ENCODE results near the gene GABRB3.

Gene GABRB3

GRCh38 chr15:26628879-26629529 is 143.9 kb downstream of the GABRB3 start:
- no peak for DNase-seq (ENCODE audit: low read depth)

- DNase-seq (ENCODE audit: low read depth): no peak
Observed at GRCh38 chr15:26628071-26628470, 144.8 kb downstream of the GABRB3 start.

GRCh38 chr15:26624128-26624527 is 148.7 kb downstream of the GABRB3 start:
- no peak for DNase-seq (ENCODE audit: low read depth)

- DNase-seq (ENCODE audit: low read depth): no peak
Observed at GRCh38 chr15:26623071-26623470, 149.8 kb downstream of the GABRB3 start.

- DNase-seq (ENCODE audit: low read depth): no peak
Observed at GRCh38 chr15:26621816-26622215, 151.1 kb downstream of the GABRB3 start.

- no peak for DNase-seq (ENCODE audit: low read depth)
Observed at GRCh38 chr15:26620528-26621458, 152.1 kb downstream of the GABRB3 start.

- no peak for DNase-seq (ENCODE audit: low read depth)
Observed at GRCh38 chr15:26615927-26616302, 157.0 kb downstream of the GABRB3 start.

- DNase-seq (ENCODE audit: low read depth): no peak
Observed at GRCh38 chr15:26615188-26615926, 157.5 kb downstream of the GABRB3 start.

GRCh38 chr15:26614734-26615133 is 158.1 kb downstream of the GABRB3 start:
- no peak for DNase-seq (ENCODE audit: low read depth)

- no peak for DNase-seq (ENCODE audit: low read depth)
Observed at GRCh38 chr15:26598704-26599103, 174.2 kb downstream of the GABRB3 start.

- no peak for DNase-seq (ENCODE audit: low read depth)
Observed at GRCh38 chr15:26595611-26596010, 177.3 kb downstream of the GABRB3 start.

- no peak for DNase-seq (ENCODE audit: low read depth)
Observed at GRCh38 chr15:26590676-26591075, 182.2 kb downstream of the GABRB3 start.

- DNase-seq (ENCODE audit: low read depth): no peak
Observed at GRCh38 chr15:26582840-26583239, 190.0 kb downstream of the GABRB3 start.

- DNase-seq (ENCODE audit: low read depth): no peak
Observed at GRCh38 chr15:26580943-26581342, 191.9 kb downstream of the GABRB3 start.

- no peak for DNase-seq (ENCODE audit: low read depth)
Observed at GRCh38 chr15:26572602-26573350, 200.1 kb downstream of the GABRB3 start.

GRCh38 chr15:26571346-26571745 is 201.5 kb downstream of the GABRB3 start:
- DNase-seq (ENCODE audit: low read depth): no peak

- no peak for DNase-seq (ENCODE audit: low read depth)
Observed at GRCh38 chr15:26565542-26565941, 207.3 kb downstream of the GABRB3 start.

- DNase-seq (ENCODE audit: low read depth): no peak
Observed at GRCh38 chr15:26564361-26564760, 208.5 kb downstream of the GABRB3 start.

- no peak for DNase-seq (ENCODE audit: low read depth)
Observed at GRCh38 chr15:26562336-26562735, 210.5 kb downstream of the GABRB3 start.

- no peak for DNase-seq (ENCODE audit: low read depth)
Observed at GRCh38 chr15:26561896-26562295, 211.0 kb downstream of the GABRB3 start.

- DNase-seq (ENCODE audit: low read depth): no peak
Observed at GRCh38 chr15:26561130-26561529, 211.7 kb downstream of the GABRB3 start.

GRCh38 chr15:26555898-26556297 is 217.0 kb downstream of the GABRB3 start:
- no peak for DNase-seq (ENCODE audit: low read depth)
